ENCODE data around the gene GART. TPM values are rescaled to one million over a fixed set of nuclear protein-coding genes. Genes with fewer than 3 reads are reported as not detected.

GART gene
- polyA plus RNA-seq, 3 donors: 7.4 to 28.6 (median 26.1) TPM

DNA sequence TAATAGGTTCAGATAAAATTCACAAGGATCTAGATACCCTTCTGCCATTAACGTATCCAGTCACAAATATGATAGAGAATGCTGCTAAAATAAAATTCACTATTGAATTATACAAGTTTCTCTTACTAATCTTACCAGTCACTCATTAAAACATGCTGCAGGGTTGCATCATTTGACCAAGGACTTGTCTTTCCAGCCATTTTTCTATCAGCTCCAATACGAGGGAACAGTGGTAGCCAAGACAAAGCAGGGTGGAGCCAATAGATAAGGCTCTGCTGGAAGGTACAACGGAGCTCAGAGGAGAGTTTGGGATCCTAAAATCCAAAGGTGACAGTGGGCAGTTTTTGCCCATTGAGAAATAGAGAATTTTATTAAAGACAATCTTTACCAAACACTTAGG is 42.5 kb upstream of the GART start:
- Histone ChIP-seq H3K4me2 (replicated peaks; ENCODE audit: extremely low read depth, low read length, poor library complexity, severe bottlenecking) (no peak overlapping the region), H3K79me2 (ENCODE audit: insufficient read depth, low read length) (peaks cover 33% of the 10 kb centered on the region), H3K27me3 (ENCODE audit: control insufficient read depth in 2 of 2, insufficient read depth in 2 of 2, low read length in 2 of 2) (no peaks in the 10 kb centered on the region), H3K4me1 (ENCODE audit: control insufficient read depth in 1 of 2, insufficient read depth in 2 of 2, low read length in 2 of 2) (peaks cover 10 to 16% of the 10 kb centered on the region in 2 donors), H2AFZ (ENCODE audit: insufficient read depth, low read depth, low read length, poor library complexity, severe bottlenecking) (no peak overlapping the region), H3K27ac (ENCODE audit: low read depth in 1 of 2, low read length in 2 of 2) (no peak overlapping the region), H3K36me3 (replicated peaks in 1 of 2; ENCODE audit: control insufficient read depth in 1 of 2, insufficient read depth in 2 of 2, low read length in 2 of 2) (peaks cover 2 to 4% of the 10 kb centered on the region in 2 donors), H3K9me3 (replicated peaks in 1 of 2; ENCODE audit: control insufficient read depth in 1 of 2, insufficient read depth in 1 of 2, low read length in 2 of 2) (no peaks in the 10 kb centered on the region), H3K4me3 (replicated peaks in 1 of 3; ENCODE audit: low read depth in 2 of 3, low read length in 3 of 3) (no peak overlapping the region), H3K9ac (ENCODE audit: insufficient read depth, low read length, poor library complexity, severe bottlenecking) (no peak overlapping the region), H4K20me1 (ENCODE audit: insufficient read depth, low read length) (peaks cover under 1% of the 10 kb centered on the region)
- H3K4me1 Mint-ChIP-seq: peaks cover 19% of the 10 kb centered on the region
- no peak overlapping the region for H3K27ac Mint-ChIP-seq
- H3K36me3 Mint-ChIP-seq: peaks cover 5 to 10% of the 10 kb centered on the region in 2 donors
- DNase-seq: no peak
- H3K4me3 Mint-ChIP-seq: no peak overlapping the region
- H3K9me3 Mint-ChIP-seq: no peaks in the 10 kb centered on the region
- TF ChIP-seq CTCF (IDR thresholded peaks at IDR 0.05): no peak
- no peaks in the 10 kb centered on the region for H3K27me3 Mint-ChIP-seq (ENCODE audit: low read depth in 3 of 3)
- no CpG with 5 or more reads among the region's 3 CpGs for WGBS (ENCODE audit: insufficient coverage)
- intact Hi-C loops (cut with micrococcal nuclease): no loop called here

DNA sequence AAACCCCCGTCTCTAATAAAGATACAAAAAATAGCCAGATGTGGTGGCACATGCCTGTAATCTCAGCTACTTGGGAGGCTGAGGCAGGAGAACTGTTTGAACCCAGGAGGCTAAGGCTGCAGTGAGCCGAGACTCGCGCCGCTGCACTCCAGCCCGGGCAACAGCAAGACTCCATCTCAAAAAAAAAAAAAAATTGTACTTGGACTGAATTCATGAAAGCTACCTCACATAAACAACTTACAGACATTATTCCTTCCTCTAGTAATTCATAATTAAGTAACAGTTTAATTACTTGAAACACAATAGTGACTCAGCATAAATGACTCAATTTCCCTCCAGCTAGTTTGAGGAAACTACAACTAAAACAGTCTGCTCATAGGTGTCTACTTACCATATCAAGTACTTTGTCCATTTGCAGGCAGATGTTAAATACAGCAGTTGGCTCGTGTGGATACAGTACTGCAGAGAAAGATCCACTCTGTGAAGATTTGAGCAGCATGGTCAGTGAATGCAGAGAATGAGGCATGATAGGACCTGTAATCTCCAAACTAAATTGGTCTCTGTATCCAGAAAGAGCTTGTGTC is 37.1 kb upstream of the GART start:
- Mint-ChIP-seq H3K9me3 (no peaks in the 10 kb centered on the region), H3K4me1 (peaks cover 12% of the 10 kb centered on the region), H3K36me3 (peaks cover 24 to 42% of the 10 kb centered on the region in 2 donors), H3K27me3 (ENCODE audit: low read depth in 3 of 3) (no peaks in the 10 kb centered on the region), H3K4me3 (no peak overlapping the region), H3K27ac (peak overlapping the region in 4 of 7 donors; percentile 21 to 83 (median 27))
- Histone ChIP-seq H3K4me3 (replicated peaks in 1 of 3; ENCODE audit: low read depth in 2 of 3, low read length in 3 of 3) (no peak overlapping the region), H4K20me1 (ENCODE audit: insufficient read depth, low read length) (peaks cover 53% of the 10 kb centered on the region), H3K27me3 (ENCODE audit: control insufficient read depth in 2 of 2, insufficient read depth in 2 of 2, low read length in 2 of 2) (no peaks in the 10 kb centered on the region), H3K79me2 (ENCODE audit: insufficient read depth, low read length) (peaks cover 6% of the 10 kb centered on the region), H3K36me3 (replicated peaks in 1 of 2; ENCODE audit: control insufficient read depth in 1 of 2, insufficient read depth in 2 of 2, low read length in 2 of 2) (peaks cover 40 to 44% of the 10 kb centered on the region in 2 donors), H3K9me3 (replicated peaks in 1 of 2; ENCODE audit: control insufficient read depth in 1 of 2, insufficient read depth in 1 of 2, low read length in 2 of 2) (no peaks in the 10 kb centered on the region), H2AFZ (ENCODE audit: insufficient read depth, low read depth, low read length, poor library complexity, severe bottlenecking) (no peak overlapping the region), H3K9ac (ENCODE audit: insufficient read depth, low read length, poor library complexity, severe bottlenecking) (no peak overlapping the region), H3K4me2 (replicated peaks; ENCODE audit: extremely low read depth, low read length, poor library complexity, severe bottlenecking) (no peak overlapping the region), H3K4me1 (ENCODE audit: control insufficient read depth in 1 of 2, insufficient read depth in 2 of 2, low read length in 2 of 2) (peaks cover 5 to 7% of the 10 kb centered on the region in 2 donors), H3K27ac (ENCODE audit: low read depth in 1 of 2, low read length in 2 of 2) (peak overlapping the region in 1 of 2 donors; percentile 17)
- intact Hi-C loops (cut with micrococcal nuclease): no loop called here
- TF ChIP-seq CTCF (IDR thresholded peaks at IDR 0.05): no peak
- no CpG with 5 or more reads among the region's 7 CpGs for WGBS (ENCODE audit: insufficient coverage)
- DNase-seq: peak in 2 of 3 donors; percentile 35 to 37
